ENCODE measurements around the gene PCDHGC4.
A peak's percentile ranks its signal among the peaks of the same experiment; 100 is the strongest.

The PCDHGC4 gene

GRCh38 chr5:141518618-141519015, 33.8 kb downstream of the PCDHGC4 start:
- H3K27ac ChIP-seq (ENCODE audit: insufficient read depth, low read depth, low read length, poor library complexity, severe bottlenecking): no peak overlapping the region
- no peaks in the 10 kb centered on the region for H3K9me3 ChIP-seq (ENCODE audit: control insufficient read depth, low read length)
- H3K27me3 ChIP-seq (ENCODE audit: control insufficient read depth, insufficient read depth, low read length, poor library complexity, severe bottlenecking): no peaks in the 10 kb centered on the region
- peaks cover 50% of the 10 kb centered on the region for H3K4me1 ChIP-seq (ENCODE audit: control insufficient read depth, insufficient read depth, low read length)
- H3K36me3 ChIP-seq (ENCODE audit: control insufficient read depth, insufficient read depth, low read length): peaks cover 13% of the 10 kb centered on the region
- H3K4me3 ChIP-seq (ENCODE audit: insufficient read depth, low read depth, low read length): no peak overlapping the region
- 89 to 100% methylated on average over 1 of the region's 1 CpG for WGBS, 2 experiments

- Histone ChIP-seq H3K4me3 (ENCODE audit: insufficient read depth, low read depth, low read length) (no peak overlapping the region), H3K4me1 (ENCODE audit: control insufficient read depth, insufficient read depth, low read length) (peaks cover 50% of the 10 kb centered on the region), H3K36me3 (ENCODE audit: control insufficient read depth, insufficient read depth, low read length) (peaks cover 13% of the 10 kb centered on the region), H3K9me3 (ENCODE audit: control insufficient read depth, low read length) (no peaks in the 10 kb centered on the region), H3K27ac (ENCODE audit: insufficient read depth, low read depth, low read length, poor library complexity, severe bottlenecking) (no peak overlapping the region), H3K27me3 (ENCODE audit: control insufficient read depth, insufficient read depth, low read length, poor library complexity, severe bottlenecking) (no peaks in the 10 kb centered on the region)
- WGBS, 2 experiments: 95 to 98% methylated on average over 1 to 3 of the region's 3 CpGs
Observed at GRCh38 chr5:141519605-141520565, 35.1 kb downstream of the PCDHGC4 start.

GRCh38 chr5:141521244-141521781, 36.5 kb downstream of the PCDHGC4 start:
- Histone ChIP-seq H3K4me1 (ENCODE audit: control insufficient read depth, insufficient read depth, low read length) (peaks cover 42% of the 10 kb centered on the region), H3K9me3 (ENCODE audit: control insufficient read depth, low read length) (no peaks in the 10 kb centered on the region), H3K27ac (ENCODE audit: insufficient read depth, low read depth, low read length, poor library complexity, severe bottlenecking) (peak overlapping the region; percentile 79), H3K27me3 (ENCODE audit: control insufficient read depth, insufficient read depth, low read length, poor library complexity, severe bottlenecking) (no peaks in the 10 kb centered on the region), H3K4me3 (ENCODE audit: insufficient read depth, low read depth, low read length) (no peak overlapping the region), H3K36me3 (ENCODE audit: control insufficient read depth, insufficient read depth, low read length) (peaks cover 13% of the 10 kb centered on the region)
- 42 to 58% methylated on average over 2 of the region's 2 CpGs for WGBS, 2 experiments

GRCh38 chr5:141522301-141522700, 37.5 kb downstream of the PCDHGC4 start:
- Histone ChIP-seq H3K4me3 (ENCODE audit: insufficient read depth, low read depth, low read length) (no peak overlapping the region), H3K27me3 (ENCODE audit: control insufficient read depth, insufficient read depth, low read length, poor library complexity, severe bottlenecking) (no peaks in the 10 kb centered on the region), H3K4me1 (ENCODE audit: control insufficient read depth, insufficient read depth, low read length) (peaks cover 37% of the 10 kb centered on the region), H3K36me3 (ENCODE audit: control insufficient read depth, insufficient read depth, low read length) (peaks cover 13% of the 10 kb centered on the region), H3K27ac (ENCODE audit: insufficient read depth, low read depth, low read length, poor library complexity, severe bottlenecking) (peak overlapping the region; percentile 79), H3K9me3 (ENCODE audit: control insufficient read depth, low read length) (no peaks in the 10 kb centered on the region)
- 90 to 91% methylated on average over 2 of the region's 2 CpGs for WGBS, 2 experiments

- no peak overlapping the region for H3K4me3 ChIP-seq (ENCODE audit: insufficient read depth, low read depth, low read length)
- peaks cover 37% of the 10 kb centered on the region for H3K4me1 ChIP-seq (ENCODE audit: control insufficient read depth, insufficient read depth, low read length)
- 89 to 92% methylated on average over 8 of the region's 8 CpGs for WGBS, 2 experiments
- H3K9me3 ChIP-seq (ENCODE audit: control insufficient read depth, low read length): no peaks in the 10 kb centered on the region
- H3K27me3 ChIP-seq (ENCODE audit: control insufficient read depth, insufficient read depth, low read length, poor library complexity, severe bottlenecking): no peaks in the 10 kb centered on the region
- peaks cover 19% of the 10 kb centered on the region for H3K36me3 ChIP-seq (ENCODE audit: control insufficient read depth, insufficient read depth, low read length)
- H3K27ac ChIP-seq (ENCODE audit: insufficient read depth, low read depth, low read length, poor library complexity, severe bottlenecking): peak overlapping the region; percentile 38
Observed at GRCh38 chr5:141523991-141524390, 39.2 kb downstream of the PCDHGC4 start.

GRCh38 chr5:141524604-141525597, 40.1 kb downstream of the PCDHGC4 start:
- 21 to 38% methylated on average over 10 to 12 of the region's 12 CpGs for WGBS, 2 experiments

GRCh38 chr5:141525653-141526052, 40.8 kb downstream of the PCDHGC4 start:
- Histone ChIP-seq H3K27me3 (ENCODE audit: control insufficient read depth, insufficient read depth, low read length, poor library complexity, severe bottlenecking) (no peaks in the 10 kb centered on the region), H3K4me3 (ENCODE audit: insufficient read depth, low read depth, low read length) (no peak overlapping the region), H3K27ac (ENCODE audit: insufficient read depth, low read depth, low read length, poor library complexity, severe bottlenecking) (peak overlapping the region; percentile 56), H3K36me3 (ENCODE audit: control insufficient read depth, insufficient read depth, low read length) (peaks cover 6% of the 10 kb centered on the region), H3K9me3 (ENCODE audit: control insufficient read depth, low read length) (no peaks in the 10 kb centered on the region), H3K4me1 (ENCODE audit: control insufficient read depth, insufficient read depth, low read length) (peaks cover 37% of the 10 kb centered on the region)
- 92 to 97% methylated on average over 7 of the region's 7 CpGs for WGBS, 2 experiments

More at GRCh38 chr5:141524604-141525597, 40.1 kb downstream of the PCDHGC4 start:
- no peaks in the 10 kb centered on the region for H3K9me3 ChIP-seq (ENCODE audit: control insufficient read depth, low read length)
- no peaks in the 10 kb centered on the region for H3K27me3 ChIP-seq (ENCODE audit: control insufficient read depth, insufficient read depth, low read length, poor library complexity, severe bottlenecking)
- peaks cover 37% of the 10 kb centered on the region for H3K4me1 ChIP-seq (ENCODE audit: control insufficient read depth, insufficient read depth, low read length)
- peak overlapping the region; percentile 56 for H3K27ac ChIP-seq (ENCODE audit: insufficient read depth, low read depth, low read length, poor library complexity, severe bottlenecking)
- H3K4me3 ChIP-seq (ENCODE audit: insufficient read depth, low read depth, low read length): no peak overlapping the region
- peaks cover 14% of the 10 kb centered on the region for H3K36me3 ChIP-seq (ENCODE audit: control insufficient read depth, insufficient read depth, low read length)

- Histone ChIP-seq H3K4me3 (ENCODE audit: insufficient read depth, low read depth, low read length) (no peak overlapping the region), H3K36me3 (ENCODE audit: control insufficient read depth, insufficient read depth, low read length) (peaks cover 6% of the 10 kb centered on the region), H3K4me1 (ENCODE audit: control insufficient read depth, insufficient read depth, low read length) (peaks cover 20% of the 10 kb centered on the region), H3K27me3 (ENCODE audit: control insufficient read depth, insufficient read depth, low read length, poor library complexity, severe bottlenecking) (no peaks in the 10 kb centered on the region), H3K27ac (ENCODE audit: insufficient read depth, low read depth, low read length, poor library complexity, severe bottlenecking) (no peak overlapping the region), H3K9me3 (ENCODE audit: control insufficient read depth, low read length) (no peaks in the 10 kb centered on the region)
- 89 to 100% methylated on average over 1 of the region's 1 CpG for WGBS, 2 experiments
Observed at GRCh38 chr5:141527426-141527825, 42.6 kb downstream of the PCDHGC4 start.

- H3K27me3 ChIP-seq (ENCODE audit: control insufficient read depth, insufficient read depth, low read length, poor library complexity, severe bottlenecking): no peaks in the 10 kb centered on the region
- no peaks in the 10 kb centered on the region for H3K9me3 ChIP-seq (ENCODE audit: control insufficient read depth, low read length)
- H3K27ac ChIP-seq (ENCODE audit: insufficient read depth, low read depth, low read length, poor library complexity, severe bottlenecking): no peak overlapping the region
- H3K36me3 ChIP-seq (ENCODE audit: control insufficient read depth, insufficient read depth, low read length): peaks cover 6% of the 10 kb centered on the region
- WGBS, 2 experiments: 93 to 95% methylated on average over 11 of the region's 11 CpGs
- no peak overlapping the region for H3K4me3 ChIP-seq (ENCODE audit: insufficient read depth, low read depth, low read length)
- peaks cover 17% of the 10 kb centered on the region for H3K4me1 ChIP-seq (ENCODE audit: control insufficient read depth, insufficient read depth, low read length)
Observed at GRCh38 chr5:141528291-141528984, 43.6 kb downstream of the PCDHGC4 start.

Data from ectodermal cell (in vitro differentiated cells).